DOHH2 (cell line): ENCODE data around the gene FBLN1.

Experiments used
- CTCF ChIP-seq: fragments of 200-600 bp; sonication (generic); IDR thresholded peaks from one replicate; pipeline ENCODE4 v1.5.1; 2014; ENCODE audit warnings: antibody characterized with exemption, mild to moderate bottlenecking, low read depth, low read length; ENCODE audit not compliant: poor library complexity, severe bottlenecking
- EZH2phosphoT487 ChIP-seq: fragments of 200-600 bp; sonication (generic); IDR thresholded peaks from 2 replicates; pipeline ENCODE4 v1.6.1; 2017; ENCODE audit warnings: borderline replicate concordance, mild to moderate bottlenecking, antibody characterized with exemption, low read length, moderate library complexity, mixed read lengths

- TF ChIP-seq CTCF (no peak), EZH2phosphoT487 (no peak)
These were observed 6.1 kb downstream of the FBLN1 start for GRCh38 chr22:45508814-45509213.
